ENCODE results near the gene MFF. TPM values are rescaled to one million over a fixed set of nuclear protein-coding genes. Genes with fewer than 3 reads are reported as not detected.

The MFF gene
- total RNA-seq, 1 experiment from 2014 or later = 161 TPM

DNA sequence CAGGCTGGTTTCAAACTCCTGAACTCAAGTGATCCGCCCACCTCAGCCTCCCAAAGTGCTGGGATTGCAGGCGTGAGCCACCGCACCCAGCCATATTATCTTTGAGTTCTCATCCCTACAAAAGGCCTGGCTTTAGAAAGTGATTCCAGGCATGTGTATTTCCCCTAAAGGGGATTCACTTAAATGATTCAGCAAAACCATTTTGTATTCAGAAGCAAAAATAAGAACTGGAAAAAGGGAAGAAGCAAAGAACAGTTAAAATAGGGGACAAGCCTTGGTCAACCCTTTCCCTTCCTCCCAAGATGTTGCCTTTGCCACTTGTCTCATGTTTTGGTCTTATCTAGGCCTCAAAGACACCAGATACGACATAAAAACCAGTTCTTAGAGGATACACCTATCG is 43.5 kb downstream of the MFF start:
- CTCF ChIA-PET = no interaction called here

DNA sequence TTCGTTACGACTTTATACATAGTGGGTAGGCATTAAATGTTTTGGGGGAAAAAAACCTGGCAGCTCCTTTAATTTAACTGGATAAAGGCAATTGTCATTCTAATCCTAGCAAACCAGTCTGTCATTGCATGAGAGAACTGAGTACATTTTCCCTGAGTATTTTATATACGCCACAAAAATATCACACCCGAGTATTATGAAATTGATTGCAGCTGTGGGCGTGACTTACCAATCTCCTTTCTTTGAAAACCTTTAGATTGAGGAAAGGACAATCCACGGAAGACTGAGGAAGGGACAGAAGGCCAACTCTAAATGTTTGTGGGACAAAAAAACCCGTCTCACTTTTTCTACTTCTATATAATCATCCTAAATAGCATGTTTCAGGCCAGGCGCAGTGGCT is 45.0 kb downstream of the MFF start:
- Histone ChIP-seq H3K4me3 (ENCODE audit: low read depth, low read length) (no peak overlapping the region), H3K4me1 (no peaks in the 10 kb centered on the region), H3K36me3 (ENCODE audit: control insufficient read depth, insufficient read depth, low read length) (no peaks in the 10 kb centered on the region), H3K9me3 (no peaks in the 10 kb centered on the region), H3K27me3 (replicated peaks; ENCODE audit: control insufficient read depth, insufficient read depth, low read length) (no peaks in the 10 kb centered on the region)
- Mint-ChIP-seq H3K27ac (ENCODE audit: unreplicated experiment) (no peak overlapping the region), H3K9me3 (ENCODE audit: unreplicated experiment) (no peaks in the 10 kb centered on the region), H3K4me1 (ENCODE audit: low read depth, unreplicated experiment) (no peaks in the 10 kb centered on the region), H3K36me3 (ENCODE audit: insufficient read depth, unreplicated experiment) (no peaks in the 10 kb centered on the region), H3K4me3 (ENCODE audit: unreplicated experiment) (no peak overlapping the region), H3K27me3 (ENCODE audit: insufficient read depth, unreplicated experiment) (no peaks in the 10 kb centered on the region)
- ChIA-PET POLR2A (no interaction called here), CTCF (no interaction called here)
- DNase-seq = no peak
- no TSS peak for BruUV-seq (replicated peaks)
- intact Hi-C loops (cut with micrococcal nuclease; ENCODE audit: unreplicated experiment) = no loop called here
- TF ChIP-seq, protein P1, sequence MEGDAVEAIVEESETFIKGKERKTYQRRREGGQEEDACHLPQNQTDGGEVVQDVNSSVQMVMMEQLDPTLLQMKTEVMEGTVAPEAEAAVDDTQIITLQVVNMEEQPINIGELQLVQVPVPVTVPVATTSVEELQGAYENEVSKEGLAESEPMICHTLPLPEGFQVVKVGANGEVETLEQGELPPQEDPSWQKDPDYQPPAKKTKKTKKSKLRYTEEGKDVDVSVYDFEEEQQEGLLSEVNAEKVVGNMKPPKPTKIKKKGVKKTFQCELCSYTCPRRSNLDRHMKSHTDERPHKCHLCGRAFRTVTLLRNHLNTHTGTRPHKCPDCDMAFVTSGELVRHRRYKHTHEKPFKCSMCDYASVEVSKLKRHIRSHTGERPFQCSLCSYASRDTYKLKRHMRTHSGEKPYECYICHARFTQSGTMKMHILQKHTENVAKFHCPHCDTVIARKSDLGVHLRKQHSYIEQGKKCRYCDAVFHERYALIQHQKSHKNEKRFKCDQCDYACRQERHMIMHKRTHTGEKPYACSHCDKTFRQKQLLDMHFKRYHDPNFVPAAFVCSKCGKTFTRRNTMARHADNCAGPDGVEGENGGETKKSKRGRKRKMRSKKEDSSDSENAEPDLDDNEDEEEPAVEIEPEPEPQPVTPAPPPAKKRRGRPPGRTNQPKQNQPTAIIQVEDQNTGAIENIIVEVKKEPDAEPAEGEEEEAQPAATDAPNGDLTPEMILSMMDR (IDR thresholded peaks at IDR 0.05; ENCODE audit: insufficient read depth in 1 of 2, low read depth in 1 of 2, low read length in 1 of 2, severe bottlenecking in 1 of 2, unreplicated experiment in 1 of 2) = no peak

More for the DNA sequence above, 43.5 kb downstream of the MFF start:
- Mint-ChIP-seq H3K4me3 (ENCODE audit: unreplicated experiment) (no peak overlapping the region), H3K9me3 (ENCODE audit: unreplicated experiment) (no peaks in the 10 kb centered on the region), H3K36me3 (ENCODE audit: insufficient read depth, unreplicated experiment) (peaks cover 3% of the 10 kb centered on the region), H3K27me3 (ENCODE audit: insufficient read depth, unreplicated experiment) (no peaks in the 10 kb centered on the region), H3K4me1 (ENCODE audit: low read depth, unreplicated experiment) (no peaks in the 10 kb centered on the region), H3K27ac (ENCODE audit: unreplicated experiment) (no peak overlapping the region)
- TF ChIP-seq, protein P1 (IDR thresholded peaks at IDR 0.05; ENCODE audit: insufficient read depth in 1 of 2, low read depth in 1 of 2, low read length in 1 of 2, severe bottlenecking in 1 of 2, unreplicated experiment in 1 of 2) = no peak
- Histone ChIP-seq H3K4me1 (no peaks in the 10 kb centered on the region), H3K27me3 (replicated peaks; ENCODE audit: control insufficient read depth, insufficient read depth, low read length) (no peaks in the 10 kb centered on the region), H3K4me3 (ENCODE audit: low read depth, low read length) (no peak overlapping the region), H3K36me3 (ENCODE audit: control insufficient read depth, insufficient read depth, low read length) (no peaks in the 10 kb centered on the region), H3K9me3 (no peaks in the 10 kb centered on the region)
- no TSS peak for BruUV-seq (replicated peaks)
- DNase-seq = no peak
- POLR2A ChIA-PET = no interaction called here
- intact Hi-C loops (cut with micrococcal nuclease; ENCODE audit: unreplicated experiment) = no loop called here

DNA sequence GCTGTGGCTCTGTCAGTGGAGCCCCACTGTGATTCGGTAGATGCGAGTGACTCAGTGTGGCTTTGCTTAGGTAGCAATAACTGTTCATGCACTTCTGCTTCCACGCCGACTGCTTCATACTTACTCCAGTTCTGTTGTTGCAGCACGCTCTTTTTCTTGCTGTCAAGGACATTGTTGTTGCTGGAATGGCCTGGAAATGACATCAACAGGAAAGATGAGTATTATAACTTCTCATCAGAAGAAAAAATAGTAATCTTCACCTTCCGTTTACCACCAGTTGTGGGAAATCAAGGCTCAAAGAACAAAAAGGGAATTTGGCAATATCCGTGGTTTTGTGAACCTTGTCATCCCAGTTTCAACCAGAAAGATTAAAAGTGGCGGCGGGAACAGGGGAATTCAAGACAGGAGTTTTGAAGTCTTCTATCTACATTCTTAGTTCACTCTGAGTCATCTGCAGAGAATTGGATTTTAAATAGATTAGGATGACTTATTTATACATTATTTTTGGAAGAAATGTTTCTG is 45.8 kb downstream of the MFF start:
- Mint-ChIP-seq H3K36me3 (ENCODE audit: insufficient read depth, unreplicated experiment) (no peaks in the 10 kb centered on the region), H3K27me3 (ENCODE audit: insufficient read depth, unreplicated experiment) (no peaks in the 10 kb centered on the region), H3K27ac (ENCODE audit: unreplicated experiment) (no peak overlapping the region), H3K9me3 (ENCODE audit: unreplicated experiment) (no peaks in the 10 kb centered on the region), H3K4me1 (ENCODE audit: low read depth, unreplicated experiment) (no peaks in the 10 kb centered on the region), H3K4me3 (ENCODE audit: unreplicated experiment) (no peak overlapping the region)
- ChIA-PET CTCF (no interaction called here), POLR2A (no interaction called here)
- intact Hi-C loops (cut with micrococcal nuclease; ENCODE audit: unreplicated experiment) = no loop called here
- no peak for DNase-seq
- H3K4me1 ChIP-seq = no peaks in the 10 kb centered on the region
- H3K4me3 ChIP-seq (ENCODE audit: low read depth, low read length) = no peak overlapping the region
- no peaks in the 10 kb centered on the region for H3K27me3 ChIP-seq (replicated peaks; ENCODE audit: control insufficient read depth, insufficient read depth, low read length)
- BruUV-seq (replicated peaks) = no TSS peak
- TF ChIP-seq, protein P1 (IDR thresholded peaks at IDR 0.05; ENCODE audit: insufficient read depth in 1 of 2, low read depth in 1 of 2, low read length in 1 of 2, severe bottlenecking in 1 of 2, unreplicated experiment in 1 of 2) = no peak
- no peaks in the 10 kb centered on the region for H3K9me3 ChIP-seq
- no peaks in the 10 kb centered on the region for H3K36me3 ChIP-seq (ENCODE audit: control insufficient read depth, insufficient read depth, low read length)

Data from Caco-2 (cell line).